Breast epithelium (tissue), 4 donors: ENCODE results near the gene PLS1. TPM values are rescaled to one million over a fixed set of nuclear protein-coding genes. Genes with fewer than 3 reads are reported as not detected.
"Not testable (repeated sequence)": the region's sequence is repeated elsewhere in the genome, so short reads cannot be mapped to it uniquely, and the experiment has no call there.

Experiments used
- DNase-seq, 2 donors: peaks; one replicate each; pipeline ENCODE4 v3.0.0-alpha.2; 2019; ENCODE audit warnings: low spot score in 2 of 2
- H3K27ac ChIP-seq, 2 donors: fragments of 200-600 bp; sonication (generic) in 1 of 2; one replicate each; pipeline ENCODE4 v1.5.1; 2016 to 2019; ENCODE audit warnings: mild to moderate bottlenecking in 1 of 2
- H3K27me3 ChIP-seq, 2 donors: fragments of 200-600 bp; sonication (generic) in 1 of 2; one replicate each; pipeline versions ENCODE4 v1.5.1 to v1.6.0; 2017 to 2019; ENCODE audit warnings: control low read depth in 1 of 2, mild to moderate bottlenecking in 1 of 2
- H3K36me3 ChIP-seq: fragments of 200-600 bp; one replicate; pipeline ENCODE4 v1.5.1; 2019
- H3K4me1 ChIP-seq, 2 donors: fragments of 200-600 bp; sonication (generic); one replicate each; pipeline ENCODE4 v1.5.1; 2016 to 2019; ENCODE audit warnings: control low read depth in 1 of 2
- H3K4me3 ChIP-seq, 3 donors: fragments of 200-600 bp; sonication (generic); 1 replicate in 2 of 3; 2 replicates in 1 of 3; pipeline ENCODE4 v1.5.1; 2016 to 2019; ENCODE audit warnings: mild to moderate bottlenecking in 3 of 3, moderate library complexity in 2 of 3
- H3K9me3 ChIP-seq, 2 donors: fragments of 200-600 bp; sonication (generic) in 1 of 2; one replicate each; pipeline ENCODE4 v1.5.1; 2016 to 2019; ENCODE audit warnings: control low read depth in 1 of 2
- CTCF ChIP-seq, 3 donors: fragments of 450-650 bp; IDR thresholded peaks; one replicate each; pipeline ENCODE4 v1.5.1; 2016 to 2017; ENCODE audit warnings: antibody characterized with exemption in 3 of 3, mild to moderate bottlenecking in 3 of 3, moderate library complexity in 3 of 3
- POLR2A ChIP-seq: fragments of 450-650 bp; IDR thresholded peaks from one replicate; pipeline ENCODE4 v1.6.1; 2016; ENCODE audit warnings: antibody characterized with exemption, mild to moderate bottlenecking, moderate library complexity
- POLR2AphosphoS5 ChIP-seq, 3 donors: sonication (generic); formaldehyde crosslinking; IDR thresholded peaks; one replicate each; pipeline ENCODE4 v1.6.1; 2017; ENCODE audit warnings: antibody characterized with exemption in 3 of 3
- intact Hi-C: fragments of 100-400 bp; cut with DNase I; formaldehyde crosslinking; loops from one replicate; pipeline ENCODE4 v1.15.1; 2023; ENCODE audit warnings: low total_unique reads
- total RNA-seq, 3 donors: library from RNA; depleted of rRNA; stranded (reverse); fragments of >200 nt; gene quantifications; one replicate each; pipeline ENCODE4 v1.1.0, GENCODE V29; 2016

The PLS1 gene
- total RNA-seq, 3 donors from 2014 or later: 1.6 to 18.4 (median 15.7) TPM

GRCh38 chr3:142601713-142602112, 5.5 kb downstream of the PLS1 start:
- DNase-seq: no peak
- Histone ChIP-seq H3K36me3 (no peaks in the 10 kb centered on the region), H3K9me3 (no peaks in the 10 kb centered on the region), H3K4me1 (no peaks in the 10 kb centered on the region), H3K27me3 (no peaks in the 10 kb centered on the region), H3K4me3 (no peak overlapping the region), H3K27ac (no peak overlapping the region)
- TF ChIP-seq POLR2AphosphoS5 (IDR thresholded peaks at IDR 0.05) (no peak), POLR2A (no peak), CTCF (IDR thresholded peaks at IDR 0.05) (no peak)
- intact Hi-C loops: no loop called here

- DNase-seq: no peak
- intact Hi-C loops: no loop called here
- no peak for TF ChIP-seq CTCF (IDR thresholded peaks at IDR 0.05)
- no peak for TF ChIP-seq POLR2AphosphoS5 (IDR thresholded peaks at IDR 0.05)
- TF ChIP-seq POLR2A: no peak
Observed at GRCh38 chr3:142602619-142603385, 6.6 kb downstream of the PLS1 start.

GRCh38 chr3:142603386-142603705, 7.2 kb downstream of the PLS1 start:
- H3K27me3 ChIP-seq, DNase-seq, H3K4me1 ChIP-seq, H3K36me3 ChIP-seq, intact Hi-C loops, H3K27ac ChIP-seq, H3K9me3 ChIP-seq, H3K4me3 ChIP-seq: not testable (repeated sequence)

More at GRCh38 chr3:142602619-142603385, 6.6 kb downstream of the PLS1 start:
- Histone ChIP-seq H3K4me1 (no peaks in the 10 kb centered on the region), H3K9me3 (no peaks in the 10 kb centered on the region), H3K27me3 (no peaks in the 10 kb centered on the region), H3K36me3 (no peaks in the 10 kb centered on the region), H3K27ac (no peak overlapping the region), H3K4me3 (no peak overlapping the region)

- Histone ChIP-seq H3K27me3 (no peaks in the 10 kb centered on the region), H3K4me1 (no peaks in the 10 kb centered on the region), H3K9me3 (no peaks in the 10 kb centered on the region), H3K4me3 (no peak overlapping the region), H3K27ac (no peak overlapping the region), H3K36me3 (no peaks in the 10 kb centered on the region)
- no peak for DNase-seq
- intact Hi-C loops: no loop called here
- TF ChIP-seq POLR2AphosphoS5 (IDR thresholded peaks at IDR 0.05) (no peak), CTCF (IDR thresholded peaks at IDR 0.05) (no peak), POLR2A (no peak)
Observed at GRCh38 chr3:142604940-142605339, 8.7 kb downstream of the PLS1 start.

GRCh38 chr3:142608631-142609030, 12.4 kb downstream of the PLS1 start:
- Histone ChIP-seq H3K4me3 (no peak overlapping the region), H3K27ac (no peak overlapping the region), H3K4me1 (no peaks in the 10 kb centered on the region), H3K36me3 (no peaks in the 10 kb centered on the region), H3K9me3 (no peaks in the 10 kb centered on the region), H3K27me3 (no peaks in the 10 kb centered on the region)
- no peak for DNase-seq
- TF ChIP-seq CTCF (IDR thresholded peaks at IDR 0.05) (no peak), POLR2A (no peak), POLR2AphosphoS5 (IDR thresholded peaks at IDR 0.05) (no peak)
- intact Hi-C loops: no loop called here
